A549 (cell line): ENCODE data around the gene MGAT5B.

Source experiments
- CEBPB ChIP-seq, 2 experiments: fragments of >200 bp in 1 of 2; sonication (Bioruptor Twin) in 1 of 2; formaldehyde crosslinking in 1 of 2; IDR thresholded peaks; 2 replicates each; pipeline ENCODE4 v1.6.1; 2012 to 2016
- POLR2A ChIP-seq: IDR thresholded peaks from 2 replicates; pipeline ENCODE4 v1.6.1; 2012; ENCODE audit warnings: mild to moderate bottlenecking, low read length
- TF ChIP-seq, protein P1 (sequence below): fragments of >200 bp; sonication (Bioruptor Twin); formaldehyde crosslinking; IDR thresholded peaks from 3 replicates; pipeline ENCODE4 v1.5.1; 2016

DNA sequence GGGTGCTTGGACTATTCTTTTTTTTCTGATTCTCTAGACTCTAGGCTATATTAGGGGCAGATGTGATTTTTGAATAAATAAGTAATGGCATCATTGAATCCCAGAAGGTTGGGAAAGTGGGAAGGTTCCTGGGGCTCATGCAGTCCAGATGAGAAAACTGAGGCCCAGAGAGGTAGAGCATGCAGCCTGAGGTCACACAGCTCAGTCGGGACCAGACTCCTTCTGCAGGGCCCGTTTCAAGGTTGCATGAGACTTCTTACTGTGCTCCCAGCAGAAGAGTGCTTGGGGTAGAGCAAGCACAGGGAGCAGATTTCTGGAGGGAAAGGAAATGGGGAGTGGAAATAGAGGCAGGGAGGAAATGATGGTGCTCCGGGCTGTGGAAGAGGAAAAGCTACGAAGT is 59.8 kb downstream of the MGAT5B start:
- TF ChIP-seq, protein P1, sequence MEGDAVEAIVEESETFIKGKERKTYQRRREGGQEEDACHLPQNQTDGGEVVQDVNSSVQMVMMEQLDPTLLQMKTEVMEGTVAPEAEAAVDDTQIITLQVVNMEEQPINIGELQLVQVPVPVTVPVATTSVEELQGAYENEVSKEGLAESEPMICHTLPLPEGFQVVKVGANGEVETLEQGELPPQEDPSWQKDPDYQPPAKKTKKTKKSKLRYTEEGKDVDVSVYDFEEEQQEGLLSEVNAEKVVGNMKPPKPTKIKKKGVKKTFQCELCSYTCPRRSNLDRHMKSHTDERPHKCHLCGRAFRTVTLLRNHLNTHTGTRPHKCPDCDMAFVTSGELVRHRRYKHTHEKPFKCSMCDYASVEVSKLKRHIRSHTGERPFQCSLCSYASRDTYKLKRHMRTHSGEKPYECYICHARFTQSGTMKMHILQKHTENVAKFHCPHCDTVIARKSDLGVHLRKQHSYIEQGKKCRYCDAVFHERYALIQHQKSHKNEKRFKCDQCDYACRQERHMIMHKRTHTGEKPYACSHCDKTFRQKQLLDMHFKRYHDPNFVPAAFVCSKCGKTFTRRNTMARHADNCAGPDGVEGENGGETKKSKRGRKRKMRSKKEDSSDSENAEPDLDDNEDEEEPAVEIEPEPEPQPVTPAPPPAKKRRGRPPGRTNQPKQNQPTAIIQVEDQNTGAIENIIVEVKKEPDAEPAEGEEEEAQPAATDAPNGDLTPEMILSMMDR, result no peak
- TF ChIP-seq POLR2A (no peak), CEBPB (IDR thresholded peaks at IDR 0.05) (no peak)
